GM19438 (cell line): ENCODE data around the gene RGS10.

Experiments used
- ATAC-seq: cut with Tn5 transposase; IDR thresholded peaks from one replicate; pipeline ENCODE4 v1.9.1; 2021; ENCODE audit warnings: low read depth; ENCODE audit not compliant: unreplicated experiment

The RGS10 gene

GRCh38 chr10:119499677-119500002 lies 42.9 kb downstream of the RGS10 start:
- ATAC-seq, result no peak

GRCh38 chr10:119498889-119499676 lies 43.4 kb downstream of the RGS10 start:
- ATAC-seq, result no peak

- no peak for ATAC-seq
These were observed 45.3 kb downstream of the RGS10 start for GRCh38 chr10:119497243-119497642.

GRCh38 chr10:119496273-119496672 lies 46.2 kb downstream of the RGS10 start:
- peak; percentile 82 for ATAC-seq

GRCh38 chr10:119495545-119495944 lies 47.0 kb downstream of the RGS10 start:
- ATAC-seq, result no peak

GRCh38 chr10:119495021-119495505 lies 47.5 kb downstream of the RGS10 start:
- ATAC-seq, result no peak

GRCh38 chr10:119494236-119495020 lies 48.1 kb downstream of the RGS10 start:
- no peak for ATAC-seq

- ATAC-seq, result no peak
These were observed 49.4 kb downstream of the RGS10 start for GRCh38 chr10:119493155-119493554.

GRCh38 chr10:119491966-119492757 lies 50.4 kb downstream of the RGS10 start:
- ATAC-seq, result no peak

- no peak for ATAC-seq
These were observed 52.6 kb downstream of the RGS10 start for GRCh38 chr10:119489991-119490326.

- ATAC-seq, result no peak
These were observed 53.8 kb downstream of the RGS10 start for GRCh38 chr10:119488675-119489074.

GRCh38 chr10:119483839-119484238 lies 58.7 kb downstream of the RGS10 start:
- ATAC-seq, result no peak

GRCh38 chr10:119483001-119483400 lies 59.5 kb downstream of the RGS10 start:
- no peak for ATAC-seq

- ATAC-seq, result no peak
These were observed 60.6 kb downstream of the RGS10 start for GRCh38 chr10:119481781-119482426.

GRCh38 chr10:119480667-119481066 lies 61.9 kb downstream of the RGS10 start:
- ATAC-seq, result no peak

GRCh38 chr10:119479532-119479931 lies 63.0 kb downstream of the RGS10 start:
- no peak for ATAC-seq

- no peak for ATAC-seq
These were observed 63.6 kb downstream of the RGS10 start for GRCh38 chr10:119478811-119479341.

GRCh38 chr10:119478111-119478802 lies 64.3 kb downstream of the RGS10 start:
- ATAC-seq, result peak; percentile 78

- ATAC-seq, result peak; percentile 45
These were observed 65.1 kb downstream of the RGS10 start for GRCh38 chr10:119477444-119477843.

GRCh38 chr10:119474606-119475005 lies 67.9 kb downstream of the RGS10 start:
- no peak for ATAC-seq
